ENCODE measurements around the gene UCKL1.
"Not testable (repeated sequence)": the region's sequence is repeated elsewhere in the genome, so short reads cannot be mapped to it uniquely, and the experiment has no call there.

Gene UCKL1

GRCh38 chr20:63972312-63973159, 16.3 kb upstream of the UCKL1 start:
- no peak for DNase-seq

DNA sequence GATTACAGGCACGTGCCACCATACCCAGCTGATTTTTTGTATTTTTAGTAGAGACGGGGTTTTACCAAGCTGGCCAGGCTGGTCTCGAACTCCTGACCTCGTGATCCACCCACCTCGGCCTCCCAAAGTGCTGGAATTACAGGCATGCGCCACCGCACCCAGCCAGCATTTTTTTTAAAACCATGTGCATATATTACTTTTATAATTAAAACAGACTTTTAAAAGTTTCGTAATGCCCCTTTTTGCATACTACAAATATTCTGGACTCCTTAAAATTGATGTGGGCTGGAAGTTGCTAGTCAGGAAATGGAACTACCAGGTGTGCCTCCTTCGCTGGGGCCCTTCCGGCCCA, 15.7 kb upstream of the UCKL1 start:
- DNase-seq: not testable (repeated sequence)

DNA sequence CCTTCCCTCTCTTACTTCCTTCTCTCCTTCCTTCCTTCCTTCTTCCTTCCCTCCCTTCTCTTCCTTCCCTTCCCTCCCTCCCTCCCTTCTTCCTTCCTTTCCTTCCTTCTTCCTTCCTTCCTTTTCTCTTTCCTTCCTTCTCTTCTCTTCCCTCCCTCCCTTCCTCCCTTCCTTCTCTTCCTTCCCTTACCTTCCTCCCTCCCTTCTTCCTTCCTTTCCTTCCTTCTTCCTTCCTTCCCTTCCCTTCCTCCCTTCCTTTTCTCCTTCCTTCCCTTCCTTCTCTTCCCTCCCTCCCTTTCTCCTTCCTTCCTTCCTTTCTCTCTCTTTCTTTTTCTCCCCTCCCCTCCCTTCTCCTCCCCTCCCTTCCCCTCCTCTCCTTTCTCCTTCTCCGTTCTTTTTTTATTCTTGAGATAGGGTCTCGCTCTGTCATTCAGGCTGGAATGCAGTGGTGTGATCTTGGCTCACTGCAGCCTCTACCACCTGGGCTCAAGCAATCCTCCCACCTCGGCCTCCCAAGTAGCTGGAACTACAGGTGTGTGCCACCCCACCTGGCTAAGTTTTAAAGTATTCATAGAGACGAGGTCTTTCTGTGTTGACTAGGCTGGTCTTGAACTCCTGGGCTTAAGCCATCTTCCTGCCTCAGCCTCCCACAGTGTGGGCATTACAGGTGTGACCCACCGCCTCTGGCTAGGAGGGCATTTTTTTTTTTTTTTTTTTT, 14.7 kb upstream of the UCKL1 start:
- no peak for DNase-seq

DNA sequence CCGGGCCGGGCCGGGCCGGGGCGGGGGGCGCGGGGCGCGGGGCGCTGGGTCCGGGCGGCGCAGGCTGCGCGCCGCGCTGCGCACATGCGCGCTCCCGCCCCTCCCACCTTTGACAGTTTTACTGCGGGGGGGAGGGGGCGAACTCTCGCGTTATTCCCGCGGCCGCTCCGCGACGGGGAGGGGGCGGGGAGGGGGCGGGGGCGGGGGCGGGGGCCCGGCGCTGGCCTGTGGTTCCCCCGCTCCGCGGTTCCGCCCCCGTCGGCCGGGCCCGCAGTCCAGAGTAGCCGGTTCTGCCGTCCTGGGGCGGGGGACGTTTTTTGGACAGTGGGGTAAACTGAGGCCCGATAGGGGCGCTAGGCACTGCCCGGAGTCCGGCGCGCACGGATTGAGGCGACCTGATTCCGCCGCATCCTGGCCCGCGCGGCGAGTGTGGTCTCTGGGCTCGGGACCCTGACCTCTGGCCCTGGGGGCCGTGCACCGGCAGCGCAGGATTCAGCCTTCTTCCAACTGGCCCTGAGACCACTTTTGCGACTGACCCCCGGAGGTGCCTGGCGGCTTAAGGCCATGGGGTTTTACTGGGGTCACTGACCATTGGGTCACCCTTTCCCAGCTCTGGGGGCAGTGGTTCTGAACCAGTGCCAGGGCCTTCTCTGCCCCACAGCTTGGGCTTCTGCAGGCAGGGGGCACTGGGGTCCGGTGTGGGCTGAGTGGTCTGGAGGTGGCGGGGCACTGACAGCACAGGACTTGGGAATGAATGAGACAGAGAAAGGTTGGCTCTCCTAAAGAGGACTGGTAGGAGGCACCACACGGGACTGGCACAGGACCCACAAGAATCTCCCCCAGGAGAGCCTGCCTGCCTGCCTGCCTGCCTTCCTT, 13.9 kb upstream of the UCKL1 start, which contains the start of gene ZNF512B:
Gene ZNF512B, minus strand, starts transcription at position 93 of the 876 bp plus-strand sequence. CDS start 1,980 bp downstream, outside the sequence.
- DNase-seq: no peak

- DNase-seq: no peak
These were observed 12.9 kb upstream of the UCKL1 start for GRCh38 chr20:63968928-63969760.

GRCh38 chr20:63968136-63968927, 12.1 kb upstream of the UCKL1 start:
- DNase-seq: no peak

DNA sequence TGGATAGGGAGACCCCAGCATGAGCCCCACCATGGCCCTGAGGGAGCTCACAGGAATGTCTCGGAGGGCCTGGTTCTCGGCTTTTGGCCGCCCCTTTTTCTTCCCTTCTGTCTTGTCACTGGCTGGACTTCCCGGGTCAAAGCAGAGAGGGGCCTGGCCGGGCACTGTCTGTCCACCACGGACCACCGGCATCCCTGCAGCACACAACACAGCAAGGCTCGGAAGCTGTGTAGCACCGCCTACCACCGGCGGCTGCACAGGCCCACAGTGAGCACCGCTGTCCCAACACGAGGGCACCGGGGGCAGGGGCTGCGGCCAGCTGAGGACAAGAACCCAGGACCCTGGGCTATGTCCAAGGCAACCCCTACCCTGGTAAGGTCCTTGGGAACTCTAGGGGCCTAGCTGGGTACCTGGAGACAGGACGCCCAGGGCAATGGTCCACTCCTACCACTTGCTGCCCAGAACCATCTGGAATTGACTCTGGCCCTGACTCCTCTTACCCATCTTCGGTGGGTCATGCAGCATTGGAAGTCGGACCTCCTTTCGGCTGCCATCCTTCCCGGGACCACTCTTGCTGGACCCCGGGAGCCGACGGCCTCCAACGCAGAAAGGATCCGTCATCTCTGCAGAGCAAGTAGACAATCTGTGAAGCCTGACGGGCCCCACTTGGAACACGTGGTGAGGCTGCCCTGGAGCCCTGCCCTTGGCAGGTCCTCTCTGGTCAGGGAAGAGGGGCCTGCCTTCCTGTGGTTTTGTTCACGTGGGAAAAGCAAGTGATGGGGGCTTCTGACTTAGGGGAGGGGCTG, 11.3 kb upstream of the UCKL1 start:
- DNase-seq: no peak

DNA sequence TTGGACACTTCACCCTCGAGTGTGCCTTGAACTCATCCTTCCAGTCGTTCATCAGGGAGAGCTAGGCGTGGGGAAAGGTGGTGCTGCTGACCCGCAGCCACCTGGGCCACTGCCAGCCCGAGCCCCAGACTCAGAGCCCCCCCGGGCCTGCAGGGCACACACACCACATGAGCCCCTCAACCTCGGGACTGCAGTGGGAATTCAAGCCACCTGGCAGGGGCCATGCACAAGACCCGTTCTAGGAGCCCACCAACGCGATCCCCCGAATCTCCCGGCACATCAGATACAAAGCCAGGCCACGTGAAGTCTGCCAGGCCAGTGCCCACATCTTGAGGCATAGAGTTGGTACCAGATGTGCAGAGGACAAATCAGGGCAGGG, 10.7 kb upstream of the UCKL1 start:
- no peak for DNase-seq

GRCh38 chr20:63966172-63966943, 10.1 kb upstream of the UCKL1 start:
- no peak for DNase-seq

DNA sequence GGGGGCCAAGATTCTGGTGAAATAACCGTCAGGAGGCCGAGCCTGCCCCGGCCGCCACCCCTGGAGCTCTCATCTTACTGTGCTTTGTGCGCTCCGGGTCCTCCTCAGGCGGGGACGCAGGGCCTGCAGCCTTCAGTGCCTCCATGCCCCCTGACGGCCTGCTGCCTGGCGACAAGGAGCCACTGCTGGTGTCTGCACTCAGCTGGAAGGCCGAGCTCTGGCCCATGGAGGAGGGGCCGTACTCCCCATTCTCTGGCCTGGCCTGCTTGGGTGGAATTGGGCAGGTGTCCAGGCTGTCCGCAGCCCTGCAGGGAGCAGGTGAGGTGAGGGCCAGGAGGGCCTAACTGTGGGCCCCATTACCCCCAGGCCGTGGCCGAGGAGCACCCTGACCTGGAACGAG, 8.2 kb upstream of the UCKL1 start:
- DNase-seq: no peak

- DNase-seq: no peak
These were observed 7.6 kb upstream of the UCKL1 start for GRCh38 chr20:63963784-63964301.

- DNase-seq: no peak
These were observed 7.1 kb upstream of the UCKL1 start for GRCh38 chr20:63963348-63963741.

DNA sequence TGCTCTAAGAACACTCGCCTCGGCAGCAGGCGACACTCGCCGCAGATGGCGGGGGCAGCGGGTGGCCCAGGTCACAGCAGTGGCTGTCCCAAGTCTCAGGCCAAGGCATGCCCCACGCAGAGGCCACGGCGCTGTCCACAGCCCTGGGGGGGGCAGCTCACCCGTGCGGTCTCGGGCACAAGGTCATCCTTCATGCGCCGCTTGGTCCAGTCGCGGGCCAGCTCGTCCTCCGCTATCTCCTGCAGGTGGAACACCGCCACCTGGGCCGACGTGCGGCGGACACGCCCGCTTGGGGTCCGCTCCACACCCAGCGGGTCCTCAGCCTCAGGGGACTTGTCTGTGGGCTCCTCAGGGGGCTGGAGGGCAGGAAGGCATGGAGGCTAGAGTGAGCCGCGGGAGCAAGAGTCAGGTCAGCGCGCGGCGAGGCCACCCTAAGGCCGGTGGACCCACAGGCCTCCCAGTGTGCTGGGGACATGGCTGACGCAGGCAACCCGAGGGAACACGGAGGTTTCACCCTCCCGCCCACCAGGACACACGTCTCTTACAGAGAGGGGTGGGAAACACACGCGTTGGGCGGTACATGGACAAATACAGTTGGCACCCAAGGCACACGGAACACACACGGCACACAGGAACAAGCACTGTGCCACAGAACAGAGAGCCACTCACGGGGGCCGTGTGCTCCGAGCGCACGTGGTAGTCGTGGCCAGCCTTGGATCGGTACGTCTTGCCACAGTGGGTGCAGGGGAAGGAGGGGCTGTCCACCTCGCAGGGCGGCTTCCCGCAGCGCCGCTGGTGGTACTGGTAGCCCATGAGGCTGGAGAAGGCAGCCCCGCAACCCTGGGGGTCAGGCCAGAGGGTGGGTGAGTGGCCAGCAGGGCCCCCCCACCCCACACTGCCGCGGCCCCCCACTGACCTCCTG, 6.5 kb upstream of the UCKL1 start:
- DNase-seq: no peak

DNA sequence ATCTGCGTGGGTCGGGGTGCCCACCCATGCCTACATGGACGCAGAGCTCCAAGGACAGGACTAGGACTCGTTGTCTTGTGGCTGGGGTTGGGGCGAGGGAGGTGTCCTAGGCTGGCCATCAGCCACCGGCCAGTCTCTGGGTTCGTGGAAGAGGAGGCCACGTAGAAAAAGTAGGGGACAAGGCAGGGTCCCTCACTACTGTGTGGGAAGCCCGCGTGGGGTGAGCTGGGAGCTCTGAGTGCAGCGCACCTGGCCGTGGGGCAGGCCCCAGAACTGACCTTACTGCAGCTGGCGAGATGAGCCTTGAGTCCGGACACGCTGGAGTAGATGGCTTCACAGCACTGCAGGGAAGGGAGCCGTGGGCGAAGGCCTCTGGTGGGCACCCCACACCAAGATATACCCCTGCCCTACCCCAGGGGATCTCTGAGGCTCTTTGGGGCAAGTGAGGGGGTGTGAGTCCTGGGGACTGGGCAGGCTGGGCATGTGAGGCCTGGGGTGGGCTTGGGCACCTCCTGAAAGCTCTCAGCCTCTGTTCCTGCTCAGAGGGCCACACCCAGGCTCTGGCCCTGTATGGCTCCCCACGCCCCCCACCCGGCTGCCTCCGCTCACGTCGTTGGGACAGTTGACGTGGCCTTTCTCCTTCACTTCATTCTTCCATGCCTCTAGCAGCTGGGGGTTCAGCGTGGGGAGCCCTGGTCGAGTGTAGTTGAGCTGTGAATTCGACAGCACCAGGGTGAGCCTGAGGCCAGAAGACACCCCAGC, 5.6 kb upstream of the UCKL1 start:
- DNase-seq: no peak

DNA sequence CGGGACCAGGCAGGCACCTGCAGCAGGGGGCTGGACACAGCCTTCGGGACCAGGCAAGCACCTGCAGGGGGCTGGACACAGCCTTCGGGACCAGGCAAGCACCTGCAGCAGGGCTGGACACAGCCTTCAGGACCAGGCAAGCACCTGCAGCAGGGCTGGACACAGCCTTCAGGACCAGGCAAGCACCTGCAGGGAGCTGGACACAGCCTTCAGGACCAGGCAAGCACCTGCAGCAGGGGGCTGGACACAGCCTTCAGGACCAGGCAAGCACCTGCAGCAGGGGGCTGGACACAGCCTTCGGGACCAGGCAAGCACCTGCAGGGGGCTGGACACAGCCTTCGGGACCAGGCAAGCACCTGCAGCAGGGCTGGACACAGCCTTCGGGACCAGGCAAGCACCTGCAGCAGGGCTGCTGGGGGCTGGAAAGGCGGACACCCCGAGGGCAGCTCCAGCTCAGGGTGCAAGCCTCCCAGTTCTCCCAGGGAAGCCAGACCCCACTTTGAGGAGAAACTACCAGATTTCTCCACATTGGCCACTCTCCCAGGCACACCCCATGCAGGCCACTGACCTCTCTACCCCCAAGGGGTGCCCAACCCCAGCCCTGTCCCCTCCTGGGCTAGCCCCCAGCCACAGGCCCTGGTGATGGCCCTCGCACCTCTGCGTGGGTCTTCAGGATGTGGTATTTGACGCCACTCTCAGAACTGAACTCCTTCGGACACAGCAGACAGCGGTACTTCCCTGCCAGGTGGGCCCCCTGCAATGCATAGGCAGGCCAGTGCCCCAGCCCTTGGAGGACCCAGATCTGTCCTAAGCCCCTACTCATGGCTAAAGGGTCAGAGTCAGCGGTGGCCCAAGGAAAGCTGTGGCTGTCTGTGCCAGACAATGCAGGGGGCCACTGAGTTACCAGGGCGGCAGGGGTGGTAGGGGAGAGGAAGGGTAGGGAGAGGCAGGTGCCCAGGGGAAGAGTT, 4.7 kb upstream of the UCKL1 start:
- not testable (repeated sequence) for DNase-seq

- DNase-seq: no peak
These were observed 3.5 kb upstream of the UCKL1 start for GRCh38 chr20:63959699-63960075.
